HG03280 (cell line): ENCODE results near the gene GPC3.

Source experiments
- ATAC-seq: cut with Tn5 transposase; IDR thresholded peaks from one replicate; pipeline ENCODE4 v1.9.1; 2021; ENCODE audit warnings: mild to moderate bottlenecking, moderate library complexity; ENCODE audit not compliant: unreplicated experiment

Gene GPC3

GRCh38 chrX:133583825-133584224 lies 401.6 kb downstream of the GPC3 start:
- ATAC-seq: no peak

GRCh38 chrX:133580625-133581024 lies 404.8 kb downstream of the GPC3 start:
- no peak for ATAC-seq

- no peak for ATAC-seq
Measured at GRCh38 chrX:133579631-133580030, 405.8 kb downstream of the GPC3 start.

GRCh38 chrX:133576876-133577275 lies 408.5 kb downstream of the GPC3 start:
- no peak for ATAC-seq

GRCh38 chrX:133575501-133576136 lies 409.8 kb downstream of the GPC3 start:
- ATAC-seq: no peak

GRCh38 chrX:133574716-133575115 lies 410.7 kb downstream of the GPC3 start:
- ATAC-seq: no peak

- no peak for ATAC-seq
Measured at GRCh38 chrX:133570549-133570948, 414.8 kb downstream of the GPC3 start.

- no peak for ATAC-seq
Measured at GRCh38 chrX:133569217-133569616, 416.2 kb downstream of the GPC3 start.

- ATAC-seq: no peak
Measured at GRCh38 chrX:133568109-133568508, 417.3 kb downstream of the GPC3 start.

- no peak for ATAC-seq
Measured at GRCh38 chrX:133566876-133567275, 418.5 kb downstream of the GPC3 start.

GRCh38 chrX:133563705-133564104 lies 421.7 kb downstream of the GPC3 start:
- ATAC-seq: no peak

- ATAC-seq: no peak
Measured at GRCh38 chrX:133561251-133561650, 424.1 kb downstream of the GPC3 start.

- ATAC-seq: no peak
Measured at GRCh38 chrX:133559909-133560308, 425.5 kb downstream of the GPC3 start.

GRCh38 chrX:133555782-133556458 lies 429.5 kb downstream of the GPC3 start:
- no peak for ATAC-seq

- no peak for ATAC-seq
Measured at GRCh38 chrX:133550665-133551485, 434.5 kb downstream of the GPC3 start.

GRCh38 chrX:133549295-133549933 lies 436.0 kb downstream of the GPC3 start:
- ATAC-seq: no peak

GRCh38 chrX:133546441-133546840 lies 439.0 kb downstream of the GPC3 start:
- ATAC-seq: no peak

- ATAC-seq: no peak
Measured at GRCh38 chrX:133544778-133545177, 440.6 kb downstream of the GPC3 start.

- no peak for ATAC-seq
Measured at GRCh38 chrX:133544115-133544514, 441.3 kb downstream of the GPC3 start.

- no peak for ATAC-seq
Measured at GRCh38 chrX:133543654-133544053, 441.7 kb downstream of the GPC3 start.

GRCh38 chrX:133542476-133542875 lies 442.9 kb downstream of the GPC3 start:
- ATAC-seq: no peak
